Esophagus (tissue), 2 donors: ENCODE measurements around the gene PGK1. TPM values are rescaled to one million over a fixed set of nuclear protein-coding genes. Genes with fewer than 3 reads are reported as not detected.
A peak's percentile ranks its signal among the peaks of the same experiment; 100 is the strongest.
"Not testable (repeated sequence)": the region's sequence is repeated elsewhere in the genome, so short reads cannot be mapped to it uniquely, and the experiment has no call there.

Experiments used
- H3K27ac ChIP-seq, 2 donors: one replicate each; pipeline ENCODE4 v1.5.1; 2013; ENCODE audit warnings: low read depth in 2 of 2, mild to moderate bottlenecking in 2 of 2, inconsistent platforms in 1 of 2, low read length in 1 of 2, moderate library complexity in 1 of 2
- H3K27me3 ChIP-seq, 2 donors: one replicate each; pipeline ENCODE4 v1.6.1; 2013; ENCODE audit warnings: low read length in 2 of 2, control low read depth in 1 of 2, mild to moderate bottlenecking in 1 of 2; ENCODE audit not compliant: insufficient read depth in 2 of 2, control insufficient read depth in 1 of 2
- H3K36me3 ChIP-seq, 2 donors: one replicate each; pipeline ENCODE4 v1.6.1; 2013; ENCODE audit warnings: low read length in 1 of 2; ENCODE audit not compliant: control insufficient read depth in 2 of 2, insufficient read depth in 2 of 2
- H3K4me1 ChIP-seq, 2 donors: one replicate each; pipeline ENCODE4 v1.6.1; 2013; ENCODE audit warnings: low read length in 1 of 2; ENCODE audit not compliant: control insufficient read depth in 2 of 2, insufficient read depth in 2 of 2
- H3K4me3 ChIP-seq, 2 donors: one replicate each; pipeline ENCODE4 v1.5.1; 2013; ENCODE audit warnings: low read length in 2 of 2, mild to moderate bottlenecking in 2 of 2, low read depth in 1 of 2, moderate library complexity in 1 of 2
- H3K9me3 ChIP-seq, 2 donors: one replicate each; pipeline ENCODE4 v1.6.1; 2013; ENCODE audit warnings: mild to moderate bottlenecking in 2 of 2, low read depth in 1 of 2, low read length in 1 of 2, moderate library complexity in 1 of 2; ENCODE audit not compliant: control insufficient read depth in 2 of 2, insufficient read depth in 1 of 2
- WGBS, 2 donors: extraction: QIAGEN DNeasy Blood & Tissue Kit; methylation state at CpG; one replicate each; pipeline ENCODE4 v1.1.7; 2013; 5-methylcytosine and 5-hydroxymethylcytosine counted together
- polyA plus RNA-seq, 2 donors: library from polyadenylated mRNA; stranded (reverse); fragments of 200-250 nt; gene quantifications; one replicate each; pipeline ENCODE4 v1.2.3, GENCODE V29; 2013
- donor health status: healthy with polysubstance abuse.
- donor health status: Bipolar disorder and iron deficiency.

The PGK1 gene
- polyA plus RNA-seq, 2 donors = 86.0 to 238 TPM

- WGBS, 2 donors = 89 to 94% methylated on average over 6 of the region's 6 CpGs
- H3K27me3 ChIP-seq = not testable (repeated sequence)
Measured at GRCh38 chrX:78081413-78081812, 22.6 kb upstream of the PGK1 start.

GRCh38 chrX:78092296-78092695, 11.8 kb upstream of the PGK1 start:
- 8 to 37% methylated on average over 2 of the region's 2 CpGs for WGBS, 2 donors
- H3K4me1 ChIP-seq = no peaks in the 10 kb centered on the region

More at GRCh38 chrX:78081413-78081812, 22.6 kb upstream of the PGK1 start:
- H3K4me3 ChIP-seq, H3K9me3 ChIP-seq, H3K27ac ChIP-seq, H3K4me1 ChIP-seq, H3K36me3 ChIP-seq: not testable (repeated sequence)

GRCh38 chrX:78098108-78098507, 5.9 kb upstream of the PGK1 start:
- Histone ChIP-seq H3K27ac (no peak overlapping the region), H3K27me3 (no peaks in the 10 kb centered on the region), H3K36me3 (no peaks in the 10 kb centered on the region)

More at GRCh38 chrX:78092296-78092695, 11.8 kb upstream of the PGK1 start:
- Histone ChIP-seq H3K4me3 (no peak overlapping the region), H3K27me3 (no peaks in the 10 kb centered on the region), H3K36me3 (no peaks in the 10 kb centered on the region), H3K27ac (no peak overlapping the region), H3K9me3 (no peaks in the 10 kb centered on the region)

GRCh38 chrX:78102091-78102490, 2.0 kb upstream of the PGK1 start:
- WGBS, 2 donors = 68 to 84% methylated on average over 1 of the region's 1 CpG
- Histone ChIP-seq H3K27ac (no peak overlapping the region), H3K9me3 (no peaks in the 10 kb centered on the region), H3K4me3 (no peak overlapping the region), H3K4me1 (no peaks in the 10 kb centered on the region), H3K36me3 (no peaks in the 10 kb centered on the region), H3K27me3 (no peaks in the 10 kb centered on the region)

More at GRCh38 chrX:78098108-78098507, 5.9 kb upstream of the PGK1 start:
- no peaks in the 10 kb centered on the region for H3K4me1 ChIP-seq
- no peak overlapping the region for H3K4me3 ChIP-seq
- no peaks in the 10 kb centered on the region for H3K9me3 ChIP-seq

DNA sequence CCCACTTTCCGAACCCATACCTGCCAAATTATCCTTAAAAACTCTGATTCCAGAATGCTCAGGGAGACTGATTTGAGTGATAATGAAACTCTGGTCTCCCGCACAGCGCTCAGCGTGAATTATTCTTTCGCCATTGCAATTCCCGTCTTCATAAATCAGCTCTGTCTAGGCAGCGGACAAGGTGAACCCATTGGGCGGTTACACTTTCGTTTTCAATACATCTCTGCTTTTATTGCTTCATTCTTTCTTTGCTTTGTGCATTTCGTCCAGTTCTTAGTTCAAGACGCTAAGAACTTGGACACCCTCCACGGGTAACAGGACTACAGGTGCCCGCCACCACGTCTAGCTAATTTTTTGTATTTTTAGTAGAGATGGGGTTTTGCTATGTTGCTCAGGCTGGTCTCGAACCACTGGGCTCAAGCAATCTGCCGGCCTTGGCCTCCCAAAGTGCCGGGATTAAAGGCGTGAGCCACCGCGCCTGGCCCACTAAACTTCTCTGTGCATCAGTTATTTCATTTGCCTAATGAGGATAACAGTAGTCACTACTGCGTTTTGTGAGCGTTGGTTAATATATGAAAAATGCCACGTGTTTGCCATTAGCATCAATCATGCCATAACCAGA, 936 bp upstream of the PGK1 start:
- H3K9me3 ChIP-seq = no peaks in the 10 kb centered on the region
- peak overlapping the region in 1 of 2 donors; percentile 91 for H3K27ac ChIP-seq
- no peaks in the 10 kb centered on the region for H3K27me3 ChIP-seq
- no peaks in the 10 kb centered on the region for H3K4me1 ChIP-seq
- WGBS, 2 donors = 82 to 83% methylated on average over 23 of the region's 23 CpGs
- peak overlapping the region in 1 of 2 donors; percentile 17 for H3K4me3 ChIP-seq
- H3K36me3 ChIP-seq = no peaks in the 10 kb centered on the region

GRCh38 chrX:78104447-78105176, 564 bp downstream of the PGK1 start:
- Histone ChIP-seq H3K4me1 (no peaks in the 10 kb centered on the region), H3K27me3 (no peaks in the 10 kb centered on the region), H3K36me3 (no peaks in the 10 kb centered on the region), H3K9me3 (no peaks in the 10 kb centered on the region), H3K27ac (peak overlapping the region; percentile 92 to 98), H3K4me3 (peak overlapping the region; percentile 84 to 88)
- 0 to 24% methylated on average over 26 to 27 of the region's 27 CpGs for WGBS, 2 donors

- no peaks in the 10 kb centered on the region for H3K4me1 ChIP-seq
- H3K36me3 ChIP-seq = no peaks in the 10 kb centered on the region
- H3K27ac ChIP-seq = peak overlapping the region; percentile 28 to 48
- H3K4me3 ChIP-seq = peak overlapping the region in 1 of 2 donors; percentile 84
- no peaks in the 10 kb centered on the region for H3K9me3 ChIP-seq
- 47 to 54% methylated on average over 11 of the region's 11 CpGs for WGBS, 2 donors
- H3K27me3 ChIP-seq = no peaks in the 10 kb centered on the region
Measured at GRCh38 chrX:78105944-78106650, 2.0 kb downstream of the PGK1 start.

- peak overlapping the region in 1 of 2 donors; percentile 28 for H3K27ac ChIP-seq
- no peaks in the 10 kb centered on the region for H3K4me1 ChIP-seq
Measured at GRCh38 chrX:78106651-78106986, 2.6 kb downstream of the PGK1 start.

GRCh38 chrX:78109458-78109857, 5.4 kb downstream of the PGK1 start:
- Histone ChIP-seq H3K4me1 (no peaks in the 10 kb centered on the region), H3K36me3 (peaks cover 0 to 5% of the 10 kb centered on the region in 2 donors), H3K27me3 (no peaks in the 10 kb centered on the region), H3K4me3 (no peak overlapping the region), H3K9me3 (no peaks in the 10 kb centered on the region), H3K27ac (no peak overlapping the region)
- 62 to 69% methylated on average over 2 of the region's 2 CpGs for WGBS, 2 donors

More at GRCh38 chrX:78106651-78106986, 2.6 kb downstream of the PGK1 start:
- Histone ChIP-seq H3K9me3 (no peaks in the 10 kb centered on the region), H3K36me3 (no peaks in the 10 kb centered on the region), H3K27me3 (no peaks in the 10 kb centered on the region), H3K4me3 (peak overlapping the region in 1 of 2 donors; percentile 84)
- WGBS, 2 donors = 81 to 92% methylated on average over 1 of the region's 1 CpG
